Loucy (cell line): Measurements from ENCODE around the gene OGN.

ENCODE experiments used
- H2AFZ ChIP-seq: fragments of 200-600 bp; sonication (generic); 2 replicates; pipeline ENCODE4 v1.6.0; 2016; ENCODE audit warnings: antibody characterized with exemption, mild to moderate bottlenecking, low read length, moderate library complexity
- H3F3A ChIP-seq: fragments of 200-600 bp; 2 replicates; pipeline ENCODE4 v1.6.0; 2016; ENCODE audit warnings: antibody characterized with exemption, low read depth, mild to moderate bottlenecking
- H3K27me3 ChIP-seq: fragments of 200-600 bp; sonication (generic); 2 replicates; pipeline ENCODE4 v1.6.1; 2014; ENCODE audit warnings: low read length, mild to moderate bottlenecking; ENCODE audit not compliant: insufficient read depth, poor library complexity, severe bottlenecking
- H3K36me3 ChIP-seq: fragments of 200-600 bp; sonication (generic); 2 replicates; pipeline ENCODE4 v1.6.1; 2016; ENCODE audit warnings: low read length; ENCODE audit not compliant: insufficient read depth
- H3K4me1 ChIP-seq: fragments of 200-600 bp; sonication (generic); 2 replicates; pipeline ENCODE4 v1.5.1; 2014; ENCODE audit warnings: low read length, mild to moderate bottlenecking; ENCODE audit not compliant: insufficient read depth, poor library complexity, severe bottlenecking
- H3K4me2 ChIP-seq: fragments of 200-600 bp; sonication (generic); 2 replicates; pipeline ENCODE4 v1.6.0; 2014; ENCODE audit warnings: antibody characterized with exemption, low read length, low read depth, mild to moderate bottlenecking; ENCODE audit not compliant: poor library complexity, severe bottlenecking
- H3K4me3 ChIP-seq: fragments of 200-600 bp; sonication (generic); 2 replicates; pipeline ENCODE4 v1.5.1; 2014; ENCODE audit warnings: low read length, mild to moderate bottlenecking, mixed read lengths; ENCODE audit not compliant: poor library complexity, severe bottlenecking
- H3K79me2 ChIP-seq: fragments of 200-600 bp; sonication (generic); 2 replicates; pipeline ENCODE4 v1.6.1; 2014; ENCODE audit warnings: low read length; ENCODE audit not compliant: insufficient read depth
- H3K9ac ChIP-seq: fragments of 200-600 bp; sonication (generic); 2 replicates; pipeline ENCODE4 v1.6.0; 2014; ENCODE audit warnings: mild to moderate bottlenecking, low read depth, low read length, moderate library complexity; ENCODE audit not compliant: poor library complexity, severe bottlenecking
- H3K9me2 ChIP-seq: fragments of 200-600 bp; sonication (generic); replicated peaks from 2 replicates; pipeline ENCODE4 v1.6.1; 2016; ENCODE audit warnings: low read depth, low read length, mixed read lengths
- H3K9me3 ChIP-seq: fragments of 200-600 bp; sonication (generic); 2 replicates; pipeline ENCODE4 v1.6.1; 2014; ENCODE audit warnings: mild to moderate bottlenecking, antibody characterized with exemption, low read length, low read depth; ENCODE audit not compliant: insufficient read depth
- H4K20me1 ChIP-seq: fragments of 200-600 bp; sonication (generic); 2 replicates; pipeline ENCODE4 v1.6.0; 2014; ENCODE audit warnings: antibody characterized with exemption, low read length, mild to moderate bottlenecking; ENCODE audit not compliant: insufficient read depth, poor library complexity, severe bottlenecking
- EZH2phosphoT487 ChIP-seq: fragments of 200-600 bp; IDR thresholded peaks from 2 replicates; pipeline ENCODE4 v1.6.1; 2018; ENCODE audit warnings: antibody characterized with exemption, mild to moderate bottlenecking, moderate library complexity, borderline replicate concordance
- TF ChIP-seq, protein P1 (sequence below): fragments of 200-600 bp; sonication (generic); conservative IDR thresholded peaks from 2 replicates; pipeline ENCODE4 v1.5.1; 2014; ENCODE audit warnings: mild to moderate bottlenecking, antibody characterized with exemption, low read length

OGN gene, protein sequence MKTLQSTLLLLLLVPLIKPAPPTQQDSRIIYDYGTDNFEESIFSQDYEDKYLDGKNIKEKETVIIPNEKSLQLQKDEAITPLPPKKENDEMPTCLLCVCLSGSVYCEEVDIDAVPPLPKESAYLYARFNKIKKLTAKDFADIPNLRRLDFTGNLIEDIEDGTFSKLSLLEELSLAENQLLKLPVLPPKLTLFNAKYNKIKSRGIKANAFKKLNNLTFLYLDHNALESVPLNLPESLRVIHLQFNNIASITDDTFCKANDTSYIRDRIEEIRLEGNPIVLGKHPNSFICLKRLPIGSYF

DNA sequence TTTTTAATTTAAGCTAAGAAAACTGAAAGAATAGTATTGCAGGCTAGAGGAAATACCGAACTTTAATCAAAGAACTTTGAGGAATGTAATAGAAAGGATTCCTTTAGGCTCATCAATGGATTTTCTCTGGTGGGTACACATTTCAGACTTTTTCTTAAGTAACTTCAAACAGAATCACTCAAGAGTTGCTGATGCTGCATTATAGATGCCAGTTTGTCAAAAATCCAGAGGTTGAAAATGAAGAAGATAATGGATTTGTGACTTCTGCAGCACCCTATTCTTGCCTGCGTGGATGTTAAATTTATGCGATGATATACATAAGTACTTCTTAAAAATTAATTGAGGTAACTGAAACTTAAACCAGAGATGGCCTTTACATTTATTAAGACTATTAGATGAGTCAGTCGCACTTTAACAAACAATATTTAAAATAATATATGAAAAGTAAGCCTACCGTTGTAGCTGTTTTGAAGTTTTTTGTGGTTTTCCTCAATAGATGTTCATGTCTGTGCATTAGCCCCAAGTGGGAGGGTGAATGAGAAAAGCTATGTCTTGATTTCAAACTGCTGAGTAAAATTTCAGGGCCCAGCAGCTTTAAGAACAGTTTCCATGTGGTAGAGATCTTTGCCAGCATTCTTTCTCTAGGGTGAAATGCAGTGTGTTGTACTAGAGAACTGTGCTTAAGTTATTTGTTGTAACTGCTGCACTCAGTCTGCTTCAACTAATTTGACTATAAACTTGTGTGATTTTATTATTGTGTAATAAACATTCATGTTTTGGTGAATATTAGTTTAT, at the start of gene OGN:
OGN (minus strand) TSS at position 537 of the 795 bp plus-strand sequence. CDS start 1,171 bp downstream, outside the sequence.
- TF ChIP-seq, protein P1, sequence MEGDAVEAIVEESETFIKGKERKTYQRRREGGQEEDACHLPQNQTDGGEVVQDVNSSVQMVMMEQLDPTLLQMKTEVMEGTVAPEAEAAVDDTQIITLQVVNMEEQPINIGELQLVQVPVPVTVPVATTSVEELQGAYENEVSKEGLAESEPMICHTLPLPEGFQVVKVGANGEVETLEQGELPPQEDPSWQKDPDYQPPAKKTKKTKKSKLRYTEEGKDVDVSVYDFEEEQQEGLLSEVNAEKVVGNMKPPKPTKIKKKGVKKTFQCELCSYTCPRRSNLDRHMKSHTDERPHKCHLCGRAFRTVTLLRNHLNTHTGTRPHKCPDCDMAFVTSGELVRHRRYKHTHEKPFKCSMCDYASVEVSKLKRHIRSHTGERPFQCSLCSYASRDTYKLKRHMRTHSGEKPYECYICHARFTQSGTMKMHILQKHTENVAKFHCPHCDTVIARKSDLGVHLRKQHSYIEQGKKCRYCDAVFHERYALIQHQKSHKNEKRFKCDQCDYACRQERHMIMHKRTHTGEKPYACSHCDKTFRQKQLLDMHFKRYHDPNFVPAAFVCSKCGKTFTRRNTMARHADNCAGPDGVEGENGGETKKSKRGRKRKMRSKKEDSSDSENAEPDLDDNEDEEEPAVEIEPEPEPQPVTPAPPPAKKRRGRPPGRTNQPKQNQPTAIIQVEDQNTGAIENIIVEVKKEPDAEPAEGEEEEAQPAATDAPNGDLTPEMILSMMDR = no peak
- no peak for TF ChIP-seq EZH2phosphoT487
- Histone ChIP-seq H4K20me1 (no peaks in the 10 kb centered on the region), H3K79me2 (peaks cover 83% of the 10 kb centered on the region), H3K9ac (peak within 1 kb of the TSS; percentile 78), H3K27me3 (no peaks in the 10 kb centered on the region), H3K4me2 (peak within 1 kb of the TSS; percentile 84), H3F3A (peaks cover 5% of the 10 kb centered on the region; the same call in 1 of the 2 replicates), H2AFZ (peak within 1 kb of the TSS; percentile 16; the same call in 1 of the 2 replicates), H3K9me2 (no peaks in the 10 kb centered on the region), H3K9me3 (no peaks in the 10 kb centered on the region), H3K36me3 (no peaks in the 10 kb centered on the region), H3K4me3 (peak within 1 kb of the TSS; percentile 75), H3K4me1 (peaks cover 65% of the 10 kb centered on the region)

DNA sequence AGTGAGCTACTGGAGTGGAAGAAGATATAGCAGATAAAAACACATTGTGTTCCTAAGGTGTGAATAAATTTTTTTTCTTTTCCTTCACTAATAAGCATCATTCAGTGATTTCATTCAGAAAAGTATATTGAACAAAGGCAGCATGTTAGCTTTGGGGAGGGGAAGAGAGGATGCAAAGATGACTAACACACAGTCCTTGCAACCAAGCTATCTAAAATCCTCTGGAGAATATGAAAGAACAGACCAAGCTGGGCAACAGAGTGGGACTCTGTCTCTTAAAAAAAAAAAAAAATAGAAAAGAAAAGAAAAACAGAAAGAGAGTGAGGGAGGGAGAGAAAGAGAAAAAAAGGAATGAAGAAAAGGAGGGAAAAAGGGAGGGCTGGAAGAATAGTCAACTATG, 42.2 kb upstream of the OGN start:
- Histone ChIP-seq H3K9me2 (no peaks in the 10 kb centered on the region), H3K36me3 (no peaks in the 10 kb centered on the region), H3K4me3 (no peak overlapping the region), H3K79me2 (no peaks in the 10 kb centered on the region), H4K20me1 (no peaks in the 10 kb centered on the region), H2AFZ (no peak overlapping the region), H3K9ac (no peak overlapping the region), H3K4me1 (no peaks in the 10 kb centered on the region), H3K4me2 (no peak overlapping the region), H3K27me3 (no peaks in the 10 kb centered on the region), H3F3A (no peaks in the 10 kb centered on the region), H3K9me3 (no peaks in the 10 kb centered on the region)
- no peak for TF ChIP-seq EZH2phosphoT487
- TF ChIP-seq, protein P1 = no peak

DNA sequence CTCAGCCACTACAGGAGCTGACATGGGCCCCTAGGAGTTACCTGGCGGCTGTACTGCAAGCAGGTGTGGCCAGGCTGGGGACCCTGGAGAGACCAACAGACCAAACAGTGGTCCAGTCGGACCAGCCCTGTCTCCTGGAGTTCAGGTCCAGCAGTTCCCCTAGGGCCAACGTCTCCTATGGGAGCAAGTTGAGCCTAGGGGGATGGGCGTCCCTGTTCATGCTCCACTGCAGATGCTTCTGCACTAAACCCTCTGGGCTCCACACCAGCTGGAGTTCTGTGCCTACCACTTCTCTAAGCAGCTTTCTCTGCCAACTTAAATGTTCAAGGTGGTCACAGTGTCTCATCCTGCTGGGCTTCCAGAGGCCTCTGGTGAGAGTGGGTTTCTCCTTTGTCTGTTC, 40.5 kb upstream of the OGN start:
- Histone ChIP-seq H3K4me3 (no peak overlapping the region), H3K36me3 (no peaks in the 10 kb centered on the region), H2AFZ (no peak overlapping the region), H3K79me2 (no peaks in the 10 kb centered on the region), H3K4me2 (no peak overlapping the region), H3K9me3 (no peaks in the 10 kb centered on the region), H3F3A (no peaks in the 10 kb centered on the region), H4K20me1 (no peaks in the 10 kb centered on the region), H3K27me3 (no peaks in the 10 kb centered on the region), H3K4me1 (no peaks in the 10 kb centered on the region), H3K9me2 (no peaks in the 10 kb centered on the region), H3K9ac (no peak overlapping the region)
- no peak for TF ChIP-seq EZH2phosphoT487
- TF ChIP-seq, protein P1 = no peak
